Kidney (tissue), 14 donors: ENCODE data around the gene SMPD3. TPM values are rescaled to one million over a fixed set of nuclear protein-coding genes. Genes with fewer than 3 reads are reported as not detected.

Experiments
- DNase-seq, 5 donors: peaks; one replicate each; pipeline ENCODE4 v3.0.0-alpha.2; 2013 to 2020
- FAIRE-seq: peaks from 2 replicates; lab custom pipeline; 2012; peaks lifted over from hg19 to GRCh38; lab: Jason Lieb, UNC
- H3K27ac ChIP-seq, 2 donors: one replicate each; pipeline ENCODE4 v1.7.0; 2013; ENCODE audit warnings: low read depth in 2 of 2, low read length in 2 of 2, inconsistent platforms in 1 of 2
- H3K27me3 ChIP-seq: one replicate; pipeline ENCODE4 v1.7.1; 2013; ENCODE audit warnings: low read length, inconsistent platforms; ENCODE audit not compliant: control insufficient read depth, insufficient read depth
- H3K36me3 ChIP-seq, 3 donors: one replicate each; pipeline versions ENCODE4 v1.7.0 to v1.7.1; 2013; ENCODE audit warnings: low read length in 3 of 3, control low read depth in 1 of 3, inconsistent platforms in 1 of 3; ENCODE audit not compliant: insufficient read depth in 3 of 3, control insufficient read depth in 2 of 3
- H3K4me1 ChIP-seq, 3 donors: one replicate each; pipeline versions ENCODE4 v1.7.0 to v1.7.1; 2013; ENCODE audit warnings: low read length in 3 of 3, inconsistent platforms in 1 of 3, low read depth in 1 of 3; ENCODE audit not compliant: control insufficient read depth in 2 of 3, insufficient read depth in 2 of 3
- H3K4me3 ChIP-seq, 3 donors: one replicate each; pipeline versions ENCODE4 v1.7.0 to v1.8.1; 2013; ENCODE audit warnings: low read length in 3 of 3, control low read depth in 1 of 3, inconsistent platforms in 1 of 3
- H3K9ac ChIP-seq, 3 donors: one replicate each; pipeline versions ENCODE4 v1.7.0 to v1.7.1; 2013; ENCODE audit warnings: low read length in 3 of 3, control low read depth in 1 of 3, inconsistent platforms in 1 of 3
- H3K9me3 ChIP-seq, 3 donors: one replicate each; pipeline versions ENCODE4 v1.7.0 to v1.7.1; 2013; ENCODE audit warnings: low read length in 3 of 3, control low read depth in 1 of 3, inconsistent platforms in 1 of 3; ENCODE audit not compliant: control insufficient read depth in 2 of 3, insufficient read depth in 1 of 3
- CTCF ChIP-seq: IDR thresholded peaks from 3 replicates; pipeline ENCODE4 v1.5.1; 2012; ENCODE audit warnings: mild to moderate bottlenecking, moderate library complexity, borderline replicate concordance; ENCODE audit not compliant: insufficient read depth; ENCODE audit errors: extremely low read depth
- intact Hi-C: fragments of 100-400 bp; cut with DNase I; formaldehyde crosslinking; loops from one replicate; pipeline ENCODE4 v1.11.1; 2022
- polyA plus RNA-seq: library from polyadenylated mRNA; stranded (reverse); fragments of 350-450 nt; fragmentation: Illumina TruSeq; extraction: RNeasy Lipid Tissue Mini Kit (QIAGEN cat#74804); gene quantifications from one replicate; pipeline ENCODE4 v1.2.3, GENCODE V29; 2014; ENCODE audit warnings: low read depth, low replicate concordance; ENCODE audit not compliant: insufficient read depth
- total RNA-seq: library from RNA; stranded (reverse); fragmentation: NEBNext Ultra II Directional; extraction: Animal tissue kit (Norgen Biotek cat#: 25700); gene quantifications from one replicate; pipeline ENCODE4 v1.2.1, GENCODE V29; 2021
- donor health status: control.
- donor health status: control.
- donor health status: control.
- donor health status: control.
- donor health status: control.
- donor health status: DM: yes; HTN: yes; CAD: no.
- donor health status: Normal renal cell carcinoma (clear cell type).

The SMPD3 gene
- total and polyA plus RNA-seq, 2 donors from 2014 or later, result 0.28 to 0.72 TPM

GRCh38 chr16:68355447-68356248, 92.7 kb downstream of the SMPD3 start:
- H3K36me3 ChIP-seq, result peaks cover 0 to 35% (median 29%) of the 10 kb centered on the region in 3 donors
- no peak for TF ChIP-seq CTCF
- FAIRE-seq, result no peak
- no peak overlapping the region for H3K9ac ChIP-seq
- no peak overlapping the region for H3K27ac ChIP-seq
- intact Hi-C loops, result no loop called here
- no peaks in the 10 kb centered on the region for H3K27me3 ChIP-seq
- no peak overlapping the region for H3K4me3 ChIP-seq
- H3K9me3 ChIP-seq, result no peaks in the 10 kb centered on the region
- peak in 1 of 5 donors; percentile 55 for DNase-seq
- peaks cover 0 to 3% (median 0%) of the 10 kb centered on the region in 3 donors for H3K4me1 ChIP-seq

DNA sequence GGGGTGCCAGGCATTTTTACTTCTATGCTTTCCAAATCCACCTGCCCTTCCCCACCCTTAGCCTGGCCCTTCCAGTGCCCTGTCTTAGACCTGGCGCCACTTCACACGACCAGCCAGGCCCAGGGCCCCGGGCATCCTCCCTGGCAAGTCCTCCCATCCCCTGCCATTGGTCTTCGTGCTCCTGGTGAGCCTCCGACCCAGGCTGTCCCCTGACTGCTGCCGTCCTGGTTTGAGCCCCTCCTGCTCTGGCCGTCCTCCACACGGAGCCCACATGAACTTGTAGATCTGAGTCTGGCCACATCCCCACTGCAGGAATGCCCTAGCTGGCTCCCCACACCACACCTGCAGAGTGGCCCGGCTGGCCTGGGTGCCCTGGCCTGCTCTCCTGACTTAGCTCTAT, 93.5 kb downstream of the SMPD3 start:
- H3K27ac ChIP-seq, result no peak overlapping the region
- no peak overlapping the region for H3K4me3 ChIP-seq
- no peak for TF ChIP-seq CTCF
- peak in 1 of 5 donors; percentile 46 for DNase-seq
- H3K9me3 ChIP-seq, result no peaks in the 10 kb centered on the region
- no peaks in the 10 kb centered on the region for H3K27me3 ChIP-seq
- no peak for FAIRE-seq
- peaks cover 0 to 43% (median 30%) of the 10 kb centered on the region in 3 donors for H3K36me3 ChIP-seq
- H3K9ac ChIP-seq, result no peak overlapping the region
- intact Hi-C loops, result no loop called here
- peaks cover 0 to 3% (median 0%) of the 10 kb centered on the region in 3 donors for H3K4me1 ChIP-seq

- FAIRE-seq, result no peak
- Histone ChIP-seq H3K9me3 (no peaks in the 10 kb centered on the region), H3K27me3 (no peaks in the 10 kb centered on the region), H3K36me3 (peaks cover 0 to 47% (median 38%) of the 10 kb centered on the region in 3 donors), H3K4me3 (no peak overlapping the region), H3K27ac (no peak overlapping the region), H3K9ac (no peak overlapping the region), H3K4me1 (peaks cover 0 to 3% (median 0%) of the 10 kb centered on the region in 3 donors)
- peak in 1 of 5 donors; percentile 44 for DNase-seq
- no peak for TF ChIP-seq CTCF
- intact Hi-C loops, result no loop called here
Observed at GRCh38 chr16:68353366-68353765, 94.9 kb downstream of the SMPD3 start.
